HepG2 (cell line): ENCODE results near the gene SZRD1. TPM values are rescaled to one million over a fixed set of nuclear protein-coding genes. Genes with fewer than 3 reads are reported as not detected.

Experiments used
- ADNP ChIP-seq: sonication (generic); formaldehyde crosslinking; IDR thresholded peaks from 2 replicates; pipeline ENCODE4 v1.4.0; 2020; ENCODE audit warnings: missing genetic modification reagents
- ARNTL ChIP-seq: sonication (generic); formaldehyde crosslinking; IDR thresholded peaks from 2 replicates; pipeline ENCODE4 v1.4.0; 2020; ENCODE audit warnings: mild to moderate bottlenecking, missing genetic modification reagents
- CENPT ChIP-seq: sonication (generic); formaldehyde crosslinking; IDR thresholded peaks from 2 replicates; pipeline ENCODE4 v1.8.0; 2022; ENCODE audit warnings: low read depth, mild to moderate bottlenecking, moderate library complexity, missing genetic modification reagents
- GATA4 ChIP-seq: sonication (generic); IDR thresholded peaks from 2 replicates; pipeline ENCODE4 v1.6.1; 2016; ENCODE audit warnings: antibody characterized with exemption, low read depth, borderline replicate concordance
- HDAC6 ChIP-seq: fragments of 200-600 bp; sonication (generic); IDR thresholded peaks from 2 replicates; pipeline ENCODE4 v1.7.0; 2017; ENCODE audit warnings: mild to moderate bottlenecking, antibody characterized with exemption, low read length, low read depth
- HMG20A ChIP-seq: IDR thresholded peaks from 2 replicates; pipeline ENCODE4 v1.6.1; 2016; ENCODE audit warnings: borderline replicate concordance
- HOXA9 ChIP-seq: sonication (generic); formaldehyde crosslinking; IDR thresholded peaks from 2 replicates; pipeline ENCODE4 v1.8.1; 2022; ENCODE audit warnings: missing genetic modification reagents, mild to moderate bottlenecking, moderate library complexity, borderline replicate concordance
- LBX2 ChIP-seq: sonication (generic); formaldehyde crosslinking; IDR thresholded peaks from 2 replicates; pipeline ENCODE4 v1.5.0; 2020; ENCODE audit warnings: missing genetic modification reagents, mild to moderate bottlenecking, borderline replicate concordance
- MIER2 ChIP-seq: IDR thresholded peaks from 2 replicates; pipeline ENCODE4 v1.6.1; 2016; ENCODE audit warnings: missing biosample characterization, missing genetic modification reagents
- PHF21A ChIP-seq: sonication (generic); formaldehyde crosslinking; IDR thresholded peaks from 2 replicates; pipeline ENCODE4 v1.5.0; 2020; ENCODE audit warnings: mild to moderate bottlenecking, missing genetic modification reagents
- PLRG1 ChIP-seq: fragments of 450-650 bp; conservative IDR thresholded peaks from 2 replicates; pipeline ENCODE4 v1.6.1; 2016
- SPEN ChIP-seq: sonication (generic); formaldehyde crosslinking; IDR thresholded peaks from 2 replicates; pipeline ENCODE4 v1.5.1; 2020; ENCODE audit warnings: low read depth, mild to moderate bottlenecking, missing genetic modification reagents
- TCF7 ChIP-seq: sonication (generic); IDR thresholded peaks from 2 replicates; pipeline ENCODE4 v1.6.1; 2016; ENCODE audit warnings: antibody characterized with exemption, low read depth
- ZNF101 ChIP-seq: sonication (generic); formaldehyde crosslinking; IDR thresholded peaks from 2 replicates; pipeline ENCODE4 v1.4.0; 2020; ENCODE audit warnings: mild to moderate bottlenecking, low read depth, missing genetic modification reagents, borderline replicate concordance
- ZNF12 ChIP-seq: sonication (generic); formaldehyde crosslinking; IDR thresholded peaks from 2 replicates; pipeline ENCODE4 v1.5.0; 2020; ENCODE audit warnings: missing genetic modification reagents
- ZNF496 ChIP-seq: sonication (generic); formaldehyde crosslinking; IDR thresholded peaks from 2 replicates; pipeline ENCODE4 v1.8.1; 2023; ENCODE audit warnings: mild to moderate bottlenecking, moderate library complexity, missing genetic modification reagents; ENCODE audit not compliant: insufficient replicate concordance
- ZNF607 ChIP-seq: sonication (generic); formaldehyde crosslinking; IDR thresholded peaks from 2 replicates; pipeline ENCODE4 v1.5.1; 2020; ENCODE audit warnings: missing genetic modification reagents, mild to moderate bottlenecking, borderline replicate concordance
- ZNF775 ChIP-seq: sonication (generic); formaldehyde crosslinking; IDR thresholded peaks from 2 replicates; pipeline ENCODE4 v1.4.0; 2020; ENCODE audit warnings: missing genetic modification reagents, mild to moderate bottlenecking, moderate library complexity, borderline replicate concordance
- ZNF781 ChIP-seq: sonication (generic); formaldehyde crosslinking; IDR thresholded peaks from 2 replicates; pipeline ENCODE4 v1.5.1; 2020; ENCODE audit warnings: borderline replicate concordance, mild to moderate bottlenecking, missing genetic modification reagents; ENCODE audit errors: not compliant biosample characterization
- polyA plus RNA-seq, 8 experiments: library from polyadenylated mRNA; depleted of rRNA in 3 of 8; stranded (reverse) in 7 of 8; unstranded in 1 of 8; fragments of >200 nt; fragmentation: Illumina TruSeq in 4 of 8; extraction: Trizol in 4 of 8; gene quantifications; 2 replicates each; pipeline versions ENCODE4 v1.2.1 to v1.2.3, GENCODE V29; 2011 to 2016; ENCODE audit warnings: low read depth in 4 of 8, missing spikeins in 1 of 8, mixed read lengths in 1 of 8; ENCODE audit not compliant: insufficient read depth in 1 of 8
- total RNA-seq, 5 experiments: library from RNA; depleted of rRNA; stranded (reverse); fragments of >200 nt; fragmentation: Illumina TruSeq; extraction: Trizol; gene quantifications; 2 replicates each; pipeline ENCODE4 v1.2.3, GENCODE V29; 2016; ENCODE audit warnings: low read depth in 1 of 5
- TF ChIP-seq, protein P1 (sequence below): IDR thresholded peaks from 2 replicates; pipeline ENCODE4 v1.6.1; 2016; ENCODE audit warnings: mild to moderate bottlenecking, missing biosample characterization, missing genetic modification reagents
- TF ChIP-seq, protein P2 (sequence below): sonication (generic); formaldehyde crosslinking; IDR thresholded peaks from 2 replicates; pipeline ENCODE4 v1.4.0; 2020; ENCODE audit warnings: missing genetic modification reagents, borderline replicate concordance
- TF ChIP-seq, protein P3 (sequence below): sonication (generic); formaldehyde crosslinking; IDR thresholded peaks from 2 replicates; pipeline ENCODE4 v1.5.0; 2020; ENCODE audit warnings: missing genetic modification reagents
- TF ChIP-seq, protein P4 (sequence below): sonication (generic); formaldehyde crosslinking; IDR thresholded peaks from 2 replicates; pipeline ENCODE4 v1.8.1; 2023; ENCODE audit warnings: mild to moderate bottlenecking, missing genetic modification reagents, borderline replicate concordance
- TF ChIP-seq, protein P5 (sequence below): sonication (generic); formaldehyde crosslinking; IDR thresholded peaks from 2 replicates; pipeline ENCODE4 v1.8.0; 2023; ENCODE audit warnings: mild to moderate bottlenecking, missing genetic modification reagents

Gene SZRD1
- total and polyA plus RNA-seq, 2 of the 13 experiments (the other 11 are each of a cell fraction or from before 2014, with no cell fraction given), result 28.5 to 41.4 TPM

- TF ChIP-seq, protein P1, sequence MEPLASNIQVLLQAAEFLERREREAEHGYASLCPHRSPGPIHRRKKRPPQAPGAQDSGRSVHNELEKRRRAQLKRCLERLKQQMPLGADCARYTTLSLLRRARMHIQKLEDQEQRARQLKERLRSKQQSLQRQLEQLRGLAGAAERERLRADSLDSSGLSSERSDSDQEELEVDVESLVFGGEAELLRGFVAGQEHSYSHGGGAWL, result peak; percentile 68; the same call in 1 of the 2 replicates
- no peak for TF ChIP-seq LBX2 (CRISPR knock-in tag)
- TF ChIP-seq, protein P2, sequence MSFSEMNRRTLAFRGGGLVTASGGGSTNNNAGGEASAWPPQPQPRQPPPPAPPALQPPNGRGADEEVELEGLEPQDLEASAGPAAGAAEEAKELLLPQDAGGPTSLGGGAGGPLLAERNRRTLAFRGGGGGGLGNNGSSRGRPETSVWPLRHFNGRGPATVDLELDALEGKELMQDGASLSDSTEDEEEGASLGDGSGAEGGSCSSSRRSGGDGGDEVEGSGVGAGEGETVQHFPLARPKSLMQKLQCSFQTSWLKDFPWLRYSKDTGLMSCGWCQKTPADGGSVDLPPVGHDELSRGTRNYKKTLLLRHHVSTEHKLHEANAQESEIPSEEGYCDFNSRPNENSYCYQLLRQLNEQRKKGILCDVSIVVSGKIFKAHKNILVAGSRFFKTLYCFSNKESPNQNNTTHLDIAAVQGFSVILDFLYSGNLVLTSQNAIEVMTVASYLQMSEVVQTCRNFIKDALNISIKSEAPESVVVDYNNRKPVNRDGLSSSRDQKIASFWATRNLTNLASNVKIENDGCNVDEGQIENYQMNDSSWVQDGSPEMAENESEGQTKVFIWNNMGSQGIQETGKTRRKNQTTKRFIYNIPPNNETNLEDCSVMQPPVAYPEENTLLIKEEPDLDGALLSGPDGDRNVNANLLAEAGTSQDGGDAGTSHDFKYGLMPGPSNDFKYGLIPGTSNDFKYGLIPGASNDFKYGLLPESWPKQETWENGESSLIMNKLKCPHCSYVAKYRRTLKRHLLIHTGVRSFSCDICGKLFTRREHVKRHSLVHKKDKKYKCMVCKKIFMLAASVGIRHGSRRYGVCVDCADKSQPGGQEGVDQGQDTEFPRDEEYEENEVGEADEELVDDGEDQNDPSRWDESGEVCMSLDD (CRISPR knock-in tag), result 0 out of 2 replicates have a peak, but pooled peaks have one; percentile 38
- no peak for TF ChIP-seq HDAC6
- TF ChIP-seq MIER2, result 0 out of 2 replicates have a peak, but pooled peaks have one; percentile 45
- TF ChIP-seq PHF21A (CRISPR knock-in tag), result peak; percentile 53; the same call in 1 of the 2 replicates
- TF ChIP-seq ADNP (CRISPR knock-in tag), result no peak
- no peak for TF ChIP-seq ZNF496
- peak; percentile 87 for TF ChIP-seq ARNTL (CRISPR knock-in tag)
- no peak for TF ChIP-seq PLRG1
- TF ChIP-seq TCF7, result no peak
- TF ChIP-seq ZNF775, result peak; percentile 96
- no peak for TF ChIP-seq ZNF101 (CRISPR knock-in tag)
- peak; percentile 45; the same call in 1 of the 2 replicates for TF ChIP-seq CENPT (CRISPR knock-in tag)
- no peak for TF ChIP-seq ZNF781 (CRISPR knock-in tag)
- TF ChIP-seq, protein P3, sequence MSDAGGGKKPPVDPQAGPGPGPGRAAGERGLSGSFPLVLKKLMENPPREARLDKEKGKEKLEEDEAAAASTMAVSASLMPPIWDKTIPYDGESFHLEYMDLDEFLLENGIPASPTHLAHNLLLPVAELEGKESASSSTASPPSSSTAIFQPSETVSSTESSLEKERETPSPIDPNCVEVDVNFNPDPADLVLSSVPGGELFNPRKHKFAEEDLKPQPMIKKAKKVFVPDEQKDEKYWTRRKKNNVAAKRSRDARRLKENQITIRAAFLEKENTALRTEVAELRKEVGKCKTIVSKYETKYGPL (CRISPR knock-in tag), result no peak
- TF ChIP-seq ZNF607, result peak; percentile 80; the same call in 1 of the 2 replicates
- TF ChIP-seq GATA4, result 0 out of 2 replicates have a peak, but pooled peaks have one; percentile 36
- no peak; the same call in 1 of the 2 replicates for TF ChIP-seq HOXA9 (CRISPR knock-in tag)
- 0 out of 2 replicates have a peak, but pooled peaks have one; percentile 24 for TF ChIP-seq HMG20A (CRISPR knock-in tag)
- TF ChIP-seq SPEN (CRISPR knock-in tag), result peak; percentile 96
- peak; percentile 73; the same call in 1 of the 2 replicates for TF ChIP-seq ZNF12
- TF ChIP-seq, protein P4, sequence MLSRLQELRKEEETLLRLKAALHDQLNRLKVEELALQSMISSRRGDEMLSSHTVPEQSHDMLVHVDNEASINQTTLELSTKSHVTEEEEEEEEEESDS (CRISPR knock-in tag), result no peak
- TF ChIP-seq, protein P5, sequence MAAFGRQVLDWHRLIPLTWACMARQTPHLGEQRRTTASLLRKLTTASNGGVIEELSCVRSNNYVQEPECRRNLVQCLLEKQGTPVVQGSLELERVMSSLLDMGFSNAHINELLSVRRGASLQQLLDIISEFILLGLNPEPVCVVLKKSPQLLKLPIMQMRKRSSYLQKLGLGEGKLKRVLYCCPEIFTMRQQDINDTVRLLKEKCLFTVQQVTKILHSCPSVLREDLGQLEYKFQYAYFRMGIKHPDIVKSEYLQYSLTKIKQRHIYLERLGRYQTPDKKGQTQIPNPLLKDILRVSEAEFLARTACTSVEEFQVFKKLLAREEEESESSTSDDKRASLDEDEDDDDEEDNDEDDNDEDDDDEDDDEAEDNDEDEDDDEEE (CRISPR knock-in tag), result peak; percentile 99
These were observed 73.6 kb downstream of the SZRD1 start, which contains the start of gene NECAP2 (continued) for GRCh38 chr1:16440470-16441281.
